ENCODE results near the gene NTF4.
A peak's percentile ranks its signal among the peaks of the same experiment; 100 is the strongest.
"Not testable (repeated sequence)": the region's sequence is repeated elsewhere in the genome, so short reads cannot be mapped to it uniquely, and the experiment has no call there.

NTF4 gene

DNA sequence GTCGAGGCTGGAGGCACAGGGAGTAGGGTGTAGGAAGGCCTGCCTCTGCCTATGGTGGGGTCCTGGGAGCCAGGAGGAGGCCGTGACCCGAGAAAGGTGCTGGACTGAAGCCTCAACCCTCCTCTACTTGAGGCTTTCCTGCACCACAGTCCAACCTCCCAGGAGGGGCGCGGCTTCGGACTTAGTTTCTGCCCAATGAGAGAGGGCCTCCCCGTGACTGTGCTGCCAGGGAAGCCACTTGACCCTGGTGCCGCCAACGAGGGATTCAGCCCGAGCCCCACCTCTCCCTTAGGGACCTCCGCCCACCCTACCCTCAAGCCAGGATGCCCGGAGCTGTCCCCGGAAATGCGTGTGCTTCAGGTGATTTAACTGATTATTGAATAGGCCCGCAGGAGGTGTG lies 40.4 kb downstream of the NTF4 start, which contains the start of gene CGB3:
CGB3 (minus strand) TSS at position 101 of the 400 bp plus-strand sequence. CDS start 362 bp downstream, outside the sequence.
- not testable (repeated sequence) for DNase-seq (ENCODE audit: insufficient read length, low spot score); FAIRE-seq

DNA sequence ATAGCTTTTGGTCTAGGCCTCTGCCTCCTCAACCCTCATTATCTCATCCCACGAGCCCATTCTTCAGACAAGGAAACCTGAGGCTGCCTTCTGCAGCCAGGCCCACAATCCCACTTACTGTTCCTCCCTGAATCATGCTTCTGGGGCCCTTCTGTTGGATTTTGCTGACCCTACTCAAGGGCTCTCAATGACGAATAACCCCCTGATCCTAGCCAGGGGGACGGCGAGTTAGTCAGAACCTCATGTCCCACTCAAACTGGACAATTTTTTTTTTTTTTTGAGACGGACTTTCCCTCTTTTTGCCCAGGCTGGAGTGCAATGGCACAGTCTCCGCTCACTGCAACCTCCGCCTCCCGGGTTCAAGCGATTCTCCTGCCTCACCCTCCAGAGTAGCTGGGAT lies 42.5 kb downstream of the NTF4 start:
- FAIRE-seq: no peak
- DNase-seq (ENCODE audit: insufficient read length, low spot score): no peak

DNA sequence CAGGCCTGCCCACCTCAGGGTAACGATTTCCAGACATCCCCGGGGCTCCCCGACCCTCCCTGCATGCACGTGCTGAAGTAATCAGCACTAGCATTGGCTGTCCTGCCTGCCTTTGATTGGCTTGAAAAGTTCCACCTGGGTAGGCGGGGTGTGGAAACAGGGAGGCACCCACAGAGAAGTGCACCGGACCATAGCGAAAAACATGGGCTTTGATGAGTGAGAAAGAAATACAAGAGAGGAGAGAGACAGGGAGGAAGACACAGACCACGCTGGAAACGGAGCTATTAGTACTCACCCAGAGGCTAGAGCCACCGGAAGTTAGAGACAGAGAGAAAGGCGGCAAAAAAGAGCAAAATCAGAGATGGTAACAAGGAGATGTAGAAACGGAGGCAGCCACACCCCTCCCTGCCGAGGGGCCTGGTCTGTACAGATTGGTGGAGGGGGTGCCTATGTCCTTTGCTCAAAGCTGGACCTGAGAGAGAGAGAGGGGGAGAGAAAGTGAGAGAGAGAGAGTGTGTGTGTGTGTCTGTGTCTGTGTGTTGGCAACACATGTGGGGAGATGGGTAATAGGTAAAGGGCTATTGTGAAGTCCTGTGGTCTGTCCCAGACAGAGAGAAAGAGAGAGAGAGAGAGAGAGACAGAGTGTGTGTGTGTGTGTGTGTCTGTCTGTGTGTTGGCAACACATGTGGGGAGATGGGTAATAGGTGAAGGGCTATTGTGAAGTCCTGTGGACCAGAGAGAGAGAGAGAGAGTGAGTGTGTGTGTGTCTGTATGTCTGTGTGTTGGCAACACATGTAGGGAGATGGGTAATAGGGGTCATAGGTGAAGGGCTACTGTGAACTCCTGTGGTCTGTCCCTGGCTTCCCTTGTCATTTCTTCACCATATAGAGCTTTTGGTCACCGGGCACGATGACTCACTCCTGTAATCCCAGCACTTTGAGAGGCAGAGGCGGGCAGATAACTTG lies 43.4 kb downstream of the NTF4 start:
- no peak for FAIRE-seq
- DNase-seq (ENCODE audit: insufficient read length, low spot score): no peak

DNA sequence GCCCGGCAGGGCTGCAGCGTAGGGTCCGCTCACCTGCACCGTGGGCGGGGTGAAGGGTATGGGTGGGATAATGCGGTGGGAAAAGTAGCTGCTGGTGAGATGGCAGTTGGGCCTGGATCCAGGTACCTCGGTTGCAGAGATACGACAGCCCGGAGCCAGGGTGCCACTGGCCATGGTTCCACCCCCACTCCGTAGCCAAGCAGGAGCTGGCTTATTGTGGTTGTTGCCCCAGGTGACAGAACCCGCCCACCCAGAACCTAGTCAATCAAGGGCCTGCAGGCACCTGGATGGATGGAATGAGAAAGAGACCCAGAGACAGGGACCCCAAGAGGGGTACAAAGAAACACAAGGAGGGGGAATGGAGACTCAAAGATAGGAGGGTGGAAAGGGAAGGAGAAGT lies 44.3 kb downstream of the NTF4 start:
- no peak for DNase-seq (ENCODE audit: insufficient read length, low spot score)
- no peak for FAIRE-seq

DNA sequence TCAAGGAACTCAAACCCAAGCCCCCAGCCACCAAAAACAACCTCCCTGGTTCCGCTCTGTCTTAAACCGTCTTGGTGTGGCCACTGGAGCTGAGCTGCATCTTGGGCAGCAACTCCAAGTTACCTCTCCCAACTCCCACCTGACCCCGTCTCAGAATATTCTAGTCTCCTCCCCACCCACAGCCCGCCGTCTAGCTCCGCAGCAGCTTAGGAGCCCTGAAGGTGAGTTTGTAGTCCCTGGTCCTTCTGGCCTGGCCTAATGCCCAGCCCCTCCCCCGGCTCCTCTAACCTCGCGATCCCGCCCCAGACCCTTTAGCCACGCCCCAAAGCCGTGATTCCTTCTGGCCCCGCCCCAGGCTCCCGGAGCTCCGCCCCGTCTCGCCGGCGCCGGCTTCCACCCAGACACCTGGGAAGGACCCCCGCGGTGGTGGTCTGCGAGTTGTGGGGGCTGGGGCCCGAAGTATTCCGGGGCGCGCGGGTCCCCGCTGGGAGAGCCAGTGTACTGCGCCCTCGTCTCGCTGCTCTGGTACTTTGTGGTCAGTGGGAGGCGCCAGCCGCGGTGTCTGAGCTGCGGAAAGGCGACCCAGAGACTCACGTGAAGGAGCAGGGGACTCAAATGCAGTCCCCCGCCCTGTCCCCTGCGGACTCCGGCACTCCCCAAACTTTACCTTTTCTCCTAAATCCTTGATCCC lies 45.2 kb downstream of the NTF4 start:
- DNase-seq (ENCODE audit: insufficient read length, low spot score) (peak; percentile 71), FAIRE-seq (no peak)

DNA sequence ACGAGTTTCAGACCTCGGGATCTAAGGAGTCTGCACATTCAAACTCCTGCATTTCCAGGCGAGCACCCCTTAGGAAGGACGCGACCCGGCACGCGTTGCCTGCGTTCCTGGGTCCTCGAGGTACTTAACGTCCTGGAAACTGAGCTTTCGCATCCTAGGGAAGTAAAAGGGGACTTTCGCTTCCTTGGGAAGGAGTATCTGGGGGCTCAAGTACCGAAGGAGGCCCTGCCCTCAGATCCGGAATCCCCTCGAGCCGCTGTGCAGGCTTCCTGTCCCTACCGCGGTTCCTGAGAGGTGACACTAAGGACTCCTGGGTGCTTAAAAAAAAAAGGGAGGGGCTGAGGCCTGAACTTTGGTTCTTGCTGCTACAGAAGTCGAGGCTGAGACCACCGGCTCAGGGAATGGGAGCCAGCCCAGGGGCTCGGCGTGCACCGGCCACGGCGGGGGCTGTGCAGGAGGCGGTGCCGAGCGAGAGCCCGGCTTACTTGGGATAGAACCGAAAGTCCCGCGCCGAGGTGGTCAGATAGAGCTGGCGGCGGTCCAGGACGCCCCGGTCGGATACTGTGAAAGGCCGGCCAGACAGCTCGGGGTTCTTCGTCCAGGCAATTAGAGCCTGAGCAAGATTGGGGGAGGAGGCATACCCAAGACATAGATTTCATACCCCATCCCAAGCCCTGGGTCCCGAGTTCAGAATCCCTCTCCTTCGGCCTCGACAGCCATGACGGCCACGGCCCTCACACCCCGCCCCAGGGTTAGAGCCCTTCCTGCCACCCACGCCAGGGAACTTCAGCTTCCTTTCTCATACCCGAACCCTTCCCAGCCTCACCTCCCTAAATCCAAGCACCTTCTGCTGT lies 46.0 kb downstream of the NTF4 start:
- peak; percentile 77 for FAIRE-seq
- not testable (repeated sequence) for DNase-seq (ENCODE audit: insufficient read length, low spot score)

DNA sequence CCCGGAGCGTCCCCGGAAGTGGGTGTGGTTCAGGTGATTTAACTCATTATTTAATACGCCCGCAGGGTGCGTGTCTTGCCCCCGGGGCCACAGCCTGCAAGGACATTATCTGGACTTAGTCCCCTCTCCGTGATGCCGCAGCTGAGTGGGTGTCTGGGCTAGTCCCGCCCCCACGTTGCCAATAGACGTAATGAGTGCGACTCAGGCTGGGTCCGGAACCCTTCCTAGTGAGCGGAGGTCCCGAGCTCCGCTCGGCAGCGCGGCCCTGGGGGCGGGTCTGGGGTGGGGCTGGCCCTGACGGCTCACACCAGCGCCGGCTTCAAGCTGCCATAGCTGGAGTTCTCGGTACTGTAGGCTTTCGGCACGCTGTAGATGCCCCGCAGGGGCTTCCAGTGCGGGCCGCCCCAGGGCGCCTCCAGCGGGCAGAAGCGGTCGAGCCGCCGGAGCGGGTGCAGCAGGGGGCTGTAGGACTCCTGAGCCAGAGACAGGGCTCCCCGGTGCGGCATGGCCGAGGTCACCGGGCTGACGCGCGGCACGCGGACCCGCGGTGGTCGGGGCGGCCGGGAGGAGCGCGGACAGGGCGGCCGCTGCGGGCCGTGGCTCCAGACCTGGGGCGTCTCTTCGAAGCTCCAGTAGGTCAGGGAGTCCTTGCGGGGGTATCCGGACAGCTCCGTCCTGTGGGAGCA lies 46.8 kb downstream of the NTF4 start:
- FAIRE-seq: no peak
- peak; percentile 85 for DNase-seq (ENCODE audit: insufficient read length, low spot score)

DNA sequence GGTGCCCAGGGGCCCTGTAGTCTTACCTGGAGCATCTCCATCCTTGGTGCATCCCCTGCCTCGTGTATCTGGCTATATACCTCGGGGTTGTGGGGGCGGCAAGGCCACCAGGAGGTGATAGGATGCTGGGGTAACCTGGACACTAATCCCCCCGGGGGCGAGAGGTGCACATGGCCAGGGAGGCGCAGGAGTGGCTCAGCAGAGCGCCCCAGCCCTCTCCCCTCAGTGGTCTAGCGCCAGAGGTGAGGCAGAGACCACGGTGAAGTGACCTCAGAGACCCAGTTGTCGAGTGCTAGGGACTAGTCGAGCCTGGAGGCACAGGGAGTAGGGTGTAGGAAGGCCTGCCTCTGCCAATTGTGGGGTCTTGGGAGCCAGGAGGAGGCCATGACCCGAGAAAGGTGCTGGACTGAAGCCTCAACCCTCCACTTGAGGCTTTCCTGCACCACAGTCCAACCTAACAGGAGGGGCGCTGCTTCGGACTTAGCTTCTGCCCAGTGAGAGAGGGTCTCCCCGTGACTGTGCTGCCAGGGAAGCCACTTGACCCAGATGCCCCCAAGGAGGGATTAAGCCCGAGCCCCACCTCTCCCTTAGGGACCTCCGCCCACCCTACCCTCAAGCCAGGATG lies 47.5 kb downstream of the NTF4 start, which contains the start of gene LHB:
LHB (minus strand) TSS at position 51 of the 625 bp plus-strand sequence; CDS start at position 41, 10 bp downstream.
- DNase-seq (ENCODE audit: insufficient read length, low spot score): no peak
- FAIRE-seq: no peak

DNA sequence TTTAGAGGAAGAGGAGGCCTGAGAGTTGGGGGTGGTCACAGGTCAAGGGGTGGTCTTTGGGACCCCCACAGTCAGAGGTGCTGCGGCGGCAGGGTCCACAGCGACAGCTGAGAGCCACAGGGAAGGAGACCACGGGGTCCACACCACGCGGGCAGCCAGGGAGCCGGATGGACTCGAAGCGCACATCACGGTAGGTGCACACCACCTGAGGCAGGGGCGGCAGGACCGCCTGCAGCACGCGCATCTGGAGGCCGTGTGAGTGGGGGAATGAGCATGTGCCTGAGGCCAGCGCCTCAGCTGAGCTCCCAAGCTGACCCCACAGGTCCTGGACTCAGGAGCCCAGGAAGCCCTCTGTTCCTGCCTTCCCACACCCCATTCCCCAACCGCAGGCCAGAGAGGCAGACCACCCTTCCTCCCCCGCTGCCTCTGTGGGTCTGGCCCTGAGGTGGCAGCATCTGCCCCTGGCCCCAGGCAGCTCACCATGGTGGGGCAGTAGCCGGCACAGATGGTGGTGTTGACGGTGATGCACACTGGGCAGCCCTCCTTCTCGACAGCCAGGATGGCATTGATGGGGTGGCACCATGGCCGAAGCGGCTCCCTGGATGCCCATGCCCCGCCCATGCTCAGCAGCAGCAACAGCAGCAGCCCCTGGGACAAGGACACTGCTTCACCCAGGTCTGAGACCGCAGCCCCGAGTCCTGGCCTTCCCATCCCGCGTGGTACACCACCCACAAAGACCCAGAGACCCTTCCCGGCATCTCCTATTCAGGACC lies 48.4 kb downstream of the NTF4 start:
- FAIRE-seq (no peak), DNase-seq (ENCODE audit: insufficient read length, low spot score) (no peak)

DNA sequence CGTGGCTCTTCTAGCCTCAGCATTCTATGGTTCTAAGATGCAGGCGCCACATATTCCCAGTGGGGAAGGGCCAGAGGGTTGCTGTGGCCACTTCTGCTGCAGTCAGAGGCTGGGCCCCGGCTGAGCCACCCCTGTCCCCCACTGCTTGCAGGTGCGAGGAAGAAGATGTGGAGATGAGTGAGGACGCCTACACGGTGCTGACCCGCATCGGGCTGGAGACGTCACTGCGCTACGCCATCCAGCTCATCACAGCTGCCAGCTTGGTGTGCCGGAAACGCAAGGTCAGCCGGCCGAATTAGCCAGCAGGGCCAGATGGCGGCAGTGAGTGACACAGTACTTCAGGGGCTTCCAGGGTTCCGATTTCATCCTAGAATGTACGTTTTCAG lies 49.8 kb downstream of the NTF4 start:
- no peak for FAIRE-seq
- DNase-seq (ENCODE audit: insufficient read length, low spot score): no peak

DNA sequence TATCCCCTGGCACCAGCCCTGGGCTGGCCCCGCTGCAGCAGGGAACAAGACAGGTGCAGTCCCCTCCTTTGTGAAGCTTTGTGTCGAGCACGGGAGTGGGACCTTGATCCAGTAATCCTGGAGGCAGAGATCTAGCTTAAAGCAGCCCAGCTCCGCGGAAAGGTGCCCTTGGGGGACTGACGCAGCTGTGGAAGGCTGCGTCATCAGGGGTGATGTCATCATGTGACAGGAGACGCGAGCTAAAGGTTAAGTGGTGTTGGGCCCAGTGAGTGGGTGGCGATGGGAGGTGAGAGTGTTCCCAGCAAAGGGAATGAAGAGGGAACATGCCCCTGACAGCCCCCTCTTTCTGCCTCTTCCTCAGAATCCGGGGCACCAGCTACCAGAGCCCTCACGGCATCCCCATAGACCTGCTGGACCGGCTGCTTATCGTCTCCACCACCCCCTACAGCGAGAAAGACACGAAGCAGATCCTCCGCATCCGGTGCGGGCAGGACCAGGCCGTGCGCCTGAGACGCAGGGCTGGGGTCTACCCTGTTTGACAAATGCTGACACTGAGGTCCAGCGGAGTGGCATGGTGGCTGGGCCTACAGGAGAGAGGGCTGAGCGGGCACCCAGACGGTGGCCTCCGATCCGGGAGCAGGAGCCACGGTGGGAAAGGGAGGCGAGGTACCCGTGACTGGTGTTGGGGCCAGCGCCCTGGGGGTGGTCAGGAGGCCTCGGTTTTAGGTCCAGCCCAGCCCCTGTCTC lies 50.3 kb downstream of the NTF4 start:
- no peak for DNase-seq (ENCODE audit: insufficient read length, low spot score)
- no peak for FAIRE-seq

DNA sequence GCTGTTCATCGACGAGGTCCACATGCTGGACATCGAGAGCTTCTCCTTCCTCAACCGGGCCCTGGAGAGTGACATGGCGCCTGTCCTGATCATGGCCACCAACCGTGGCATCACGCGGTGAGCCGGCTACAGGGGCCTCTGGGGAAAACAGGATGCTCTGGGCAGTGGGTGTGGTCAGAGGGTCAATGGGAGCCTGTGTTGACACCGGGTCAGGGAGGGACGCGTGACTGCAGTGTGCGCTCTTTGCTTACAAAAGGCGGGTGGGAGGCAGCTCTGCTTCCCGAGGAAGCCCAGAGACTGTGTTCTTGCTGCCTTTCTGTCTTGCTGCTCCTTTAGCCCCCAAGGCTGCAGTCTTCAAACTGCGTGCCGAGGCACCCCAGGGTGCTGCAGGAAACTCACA lies 53.4 kb downstream of the NTF4 start:
- FAIRE-seq (no peak), DNase-seq (ENCODE audit: insufficient read length, low spot score) (no peak)

Measured in GM19239 (cell line).